HG03025 (cell line): ENCODE results near the gene GAB1.
"Not testable (repeated sequence)": the region's sequence is repeated elsewhere in the genome, so short reads cannot be mapped to it uniquely, and the experiment has no call there.

Source experiments
- ATAC-seq: cut with Tn5 transposase; IDR thresholded peaks from one replicate; pipeline ENCODE4 v1.9.1; 2021; ENCODE audit warnings: mild to moderate bottlenecking, moderate library complexity; ENCODE audit not compliant: unreplicated experiment, low FRiP score

The GAB1 gene

DNA sequence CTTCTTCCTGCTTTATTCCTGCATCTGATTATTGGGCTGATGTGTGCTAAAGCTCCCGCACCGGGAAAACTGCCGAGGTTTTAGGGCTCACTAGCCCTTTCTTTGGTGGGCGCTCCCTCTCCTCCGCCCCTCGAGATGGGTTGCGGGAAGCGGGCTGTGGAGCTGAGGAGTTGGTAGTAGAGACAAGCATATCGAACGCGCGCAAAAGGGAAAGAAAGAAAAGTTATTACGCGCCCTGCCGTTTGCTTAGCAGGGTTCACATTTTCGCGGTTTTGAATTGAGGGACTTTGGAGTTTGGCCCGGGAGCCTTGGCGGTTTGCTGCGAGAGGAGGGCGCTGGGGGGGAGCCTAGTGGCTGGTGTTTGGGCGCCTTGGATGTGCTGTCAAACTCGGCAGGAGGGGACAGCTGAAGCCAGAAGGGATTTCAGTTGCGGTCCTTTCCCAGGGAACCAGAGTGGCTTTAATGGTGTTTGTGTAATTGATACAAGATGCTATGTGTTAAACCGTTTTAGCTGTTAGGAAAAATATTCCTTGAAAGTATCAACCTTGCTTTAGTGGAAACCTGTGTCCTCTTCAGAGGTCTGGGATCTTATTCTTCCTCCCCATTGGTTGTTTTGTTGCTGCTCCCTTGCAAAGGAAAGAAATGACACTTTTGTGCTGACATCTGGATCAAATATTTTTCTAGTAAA is 1.1 kb downstream of the GAB1 start:
- no peak for ATAC-seq

GRCh38 chr4:143338313-143338712 is 1.6 kb downstream of the GAB1 start:
- ATAC-seq = no peak

DNA sequence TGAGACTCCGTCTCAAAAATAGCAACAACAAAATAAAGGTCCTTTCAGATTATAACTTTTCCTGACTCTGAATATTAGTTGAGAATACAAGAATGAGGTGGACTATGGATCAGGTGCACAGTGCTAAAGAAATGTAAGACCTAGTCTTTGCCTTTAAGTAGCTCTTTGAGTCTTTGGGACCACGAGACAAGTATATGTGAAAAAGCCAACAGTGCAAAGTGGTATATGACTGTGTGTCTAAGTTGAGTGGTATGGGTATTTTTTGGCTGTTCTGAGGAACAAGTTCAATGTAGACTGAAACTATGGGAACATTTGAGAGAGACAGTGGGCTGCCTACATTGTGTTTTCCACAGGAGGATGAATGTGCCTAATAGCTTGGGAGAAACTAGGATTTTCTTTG is 2.8 kb downstream of the GAB1 start:
- no peak for ATAC-seq

DNA sequence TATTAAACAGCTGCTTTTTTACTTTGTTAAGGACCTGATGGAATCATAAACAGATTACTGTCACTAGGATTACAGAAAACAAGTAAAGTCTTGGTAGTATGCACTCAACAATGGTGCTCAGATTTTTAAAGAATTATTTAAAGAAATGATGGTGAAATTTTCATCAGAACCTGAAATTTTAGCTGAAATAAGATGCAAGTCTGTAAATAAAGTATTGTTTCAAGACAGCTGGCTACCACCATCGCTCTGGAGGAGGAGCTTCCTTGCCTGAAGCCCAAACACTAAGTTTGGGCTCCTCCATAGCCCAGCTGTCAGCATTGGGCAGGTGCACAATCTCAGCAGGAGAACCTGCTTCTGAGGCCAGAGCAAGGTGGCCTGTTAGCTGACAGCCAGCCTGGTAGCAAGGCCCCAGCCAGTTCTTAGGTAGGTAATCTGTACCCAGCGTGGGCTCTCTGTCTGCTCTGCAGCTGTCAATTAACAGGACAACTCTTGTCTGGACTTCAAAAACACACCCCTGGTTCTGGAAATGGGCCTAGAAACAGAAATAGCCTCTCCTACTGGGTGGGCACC is 4.6 kb downstream of the GAB1 start:
- no peak for ATAC-seq

- ATAC-seq = no peak
Observed at GRCh38 chr4:143343276-143343831, 6.7 kb downstream of the GAB1 start.

DNA sequence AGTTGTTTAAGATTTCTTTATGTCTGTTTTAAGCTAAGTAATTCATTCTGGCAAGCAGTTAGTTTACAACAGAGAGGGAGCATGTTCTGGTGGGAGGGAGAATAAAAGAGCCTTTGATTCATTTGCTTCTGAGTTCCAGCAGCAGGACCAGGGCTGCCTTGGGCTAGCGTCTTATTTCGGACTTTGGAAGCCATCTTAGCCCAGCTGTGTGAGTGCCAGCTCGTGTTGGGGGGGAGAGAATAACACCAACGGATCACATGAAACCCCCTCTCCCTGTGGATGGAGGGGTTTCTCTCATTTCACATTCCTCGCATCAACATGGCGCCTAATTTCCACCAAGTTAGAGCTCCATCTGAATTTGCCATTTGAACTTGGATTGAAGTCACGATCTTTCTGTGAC is 7.4 kb downstream of the GAB1 start:
- ATAC-seq = no peak

- no peak for ATAC-seq
Observed at GRCh38 chr4:143344774-143345173, 8.1 kb downstream of the GAB1 start.

DNA sequence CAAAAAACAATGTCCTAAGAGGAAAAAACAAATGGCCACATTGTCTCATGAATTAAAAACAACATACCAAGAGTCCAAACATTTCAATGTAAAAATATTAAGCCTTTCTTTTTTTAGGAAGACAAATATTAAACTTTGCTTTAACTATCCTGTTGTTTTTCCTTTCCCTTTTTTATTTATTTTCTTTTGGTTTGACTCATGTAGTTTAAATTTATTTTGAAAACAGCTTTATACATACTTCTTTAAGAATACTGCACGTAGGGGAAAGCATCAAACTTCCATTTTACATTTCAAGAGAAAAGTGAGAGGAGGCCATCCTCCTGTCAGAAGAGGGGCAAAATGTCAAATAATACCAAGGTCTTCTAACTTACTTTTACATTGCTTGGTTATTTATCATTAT is 8.7 kb downstream of the GAB1 start:
- no peak for ATAC-seq

DNA sequence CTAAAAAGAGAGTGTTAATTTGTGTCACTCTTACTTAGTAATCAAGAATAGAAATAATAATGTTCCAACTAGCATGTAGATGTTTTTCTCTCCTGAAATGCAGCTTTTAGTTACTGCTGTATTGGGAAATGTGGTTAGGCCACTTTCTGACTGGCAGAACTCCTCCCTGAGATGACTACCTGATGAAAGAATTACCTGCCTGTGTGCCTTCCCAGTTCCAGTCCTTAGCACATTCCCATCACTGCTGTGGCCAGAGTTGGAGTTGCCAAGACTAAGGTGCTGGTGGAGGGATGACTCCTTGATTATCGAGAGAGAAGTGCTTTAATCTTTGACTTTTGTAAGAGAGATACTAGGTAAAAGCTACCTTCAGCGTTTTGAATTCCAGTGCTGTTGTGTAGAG is 9.5 kb downstream of the GAB1 start:
- no peak for ATAC-seq

- ATAC-seq = no peak
Observed at GRCh38 chr4:143347484-143348111, 10.9 kb downstream of the GAB1 start.

DNA sequence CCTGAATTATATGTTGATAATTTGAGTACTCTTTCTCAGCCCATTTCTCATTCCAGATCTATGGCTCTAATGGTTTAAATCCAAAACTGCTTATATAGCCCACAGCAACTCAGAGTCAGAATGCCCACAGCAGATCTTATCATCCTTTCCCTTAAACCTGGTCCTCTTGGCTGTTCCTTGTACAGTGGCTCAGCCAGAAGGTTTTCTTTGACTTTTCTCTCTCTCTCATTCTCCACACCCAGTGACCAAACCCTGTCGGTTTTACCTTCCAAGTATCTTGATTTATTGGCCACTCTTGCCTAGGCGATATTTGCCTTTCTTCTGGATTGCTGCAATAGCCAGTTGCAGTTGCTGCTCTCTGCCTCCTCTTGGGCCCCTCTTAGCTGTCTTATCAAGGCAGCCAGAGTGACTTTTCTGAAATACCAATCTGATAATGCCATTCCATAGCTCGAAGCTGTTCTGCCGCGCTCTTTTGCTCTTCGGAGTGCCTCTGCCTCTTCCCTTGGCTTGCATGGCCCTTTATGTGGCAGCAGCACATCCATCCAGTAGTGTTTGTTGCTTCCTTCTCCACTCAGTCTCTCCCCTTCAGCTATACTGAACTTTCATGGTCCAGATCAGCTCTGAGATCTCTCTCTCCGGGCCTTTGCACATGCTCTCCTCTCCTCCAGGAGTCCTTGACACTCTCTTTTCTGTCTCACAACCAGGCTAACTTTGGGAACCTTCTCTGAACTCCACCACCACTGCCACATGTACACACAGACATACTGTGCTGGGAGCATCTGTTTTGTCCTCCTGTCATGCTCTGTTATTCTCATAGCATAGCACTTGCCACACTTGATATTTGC is 11.8 kb downstream of the GAB1 start:
- no peak for ATAC-seq

DNA sequence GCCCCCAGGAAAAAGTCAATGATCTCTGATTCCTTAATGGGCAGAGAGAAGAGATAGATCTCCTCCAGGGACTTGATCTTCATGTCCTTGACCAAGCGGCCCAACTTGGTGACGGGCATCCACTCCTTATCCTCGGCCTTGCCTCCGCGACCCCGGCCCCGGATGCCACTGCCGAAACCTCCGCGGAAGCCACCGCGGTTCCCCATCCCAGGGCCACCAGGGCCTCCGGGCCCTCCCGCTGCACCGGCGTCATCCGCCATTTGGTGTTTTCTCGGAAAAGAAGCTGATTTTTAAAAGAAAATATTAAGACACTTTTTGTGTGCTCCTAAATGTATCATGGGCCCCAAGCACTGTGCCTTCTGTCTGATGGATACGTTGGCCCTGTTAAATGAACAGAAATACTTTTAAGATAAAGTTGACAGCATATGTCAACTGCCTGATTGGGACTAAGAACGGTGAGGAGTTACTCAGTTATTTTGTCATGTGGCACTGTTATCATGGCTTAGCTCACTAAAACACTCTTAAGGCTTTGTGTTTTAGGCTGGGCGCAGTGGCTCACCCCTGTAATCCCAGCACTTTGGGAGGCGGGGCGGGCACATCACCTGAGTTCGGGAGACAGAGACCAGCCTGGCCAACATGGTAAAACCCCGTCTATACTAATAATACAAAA is 13.3 kb downstream of the GAB1 start:
- ATAC-seq = not testable (repeated sequence)

- no peak for ATAC-seq
Observed at GRCh38 chr4:143351149-143351691, 14.5 kb downstream of the GAB1 start.

DNA sequence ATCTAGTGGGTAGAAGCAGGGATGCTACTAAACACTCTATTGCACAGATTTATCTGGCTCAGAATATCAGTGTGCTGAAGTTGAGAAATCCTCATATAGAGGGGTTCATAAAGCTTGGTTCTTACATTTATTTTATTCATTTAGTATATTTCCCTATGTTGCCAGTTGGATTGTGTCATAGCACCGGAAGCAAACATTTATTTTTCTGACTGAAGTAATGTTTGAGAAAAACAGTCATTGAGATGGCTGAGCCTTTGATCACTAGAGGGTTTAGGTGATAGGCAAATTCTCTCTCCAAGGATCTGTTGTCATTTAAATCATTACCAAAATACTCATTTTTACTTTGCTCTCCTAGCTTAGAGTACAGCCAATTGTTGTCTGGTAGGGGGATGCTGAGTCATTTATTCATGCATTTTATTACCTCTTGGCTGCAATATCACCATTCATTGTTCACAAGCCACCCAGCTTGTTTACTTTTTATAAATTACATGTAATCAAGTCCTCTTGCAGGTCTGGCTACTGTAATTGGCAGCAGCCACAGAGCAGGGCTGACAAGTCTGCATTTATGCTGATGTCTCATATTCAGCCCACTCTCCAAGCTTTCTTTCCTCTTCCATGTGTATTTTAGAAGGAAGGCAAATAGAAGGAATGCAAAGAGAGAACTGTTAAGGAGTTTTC is 15.2 kb downstream of the GAB1 start:
- ATAC-seq = no peak

GRCh38 chr4:143352720-143353119 is 16.0 kb downstream of the GAB1 start:
- ATAC-seq = no peak

DNA sequence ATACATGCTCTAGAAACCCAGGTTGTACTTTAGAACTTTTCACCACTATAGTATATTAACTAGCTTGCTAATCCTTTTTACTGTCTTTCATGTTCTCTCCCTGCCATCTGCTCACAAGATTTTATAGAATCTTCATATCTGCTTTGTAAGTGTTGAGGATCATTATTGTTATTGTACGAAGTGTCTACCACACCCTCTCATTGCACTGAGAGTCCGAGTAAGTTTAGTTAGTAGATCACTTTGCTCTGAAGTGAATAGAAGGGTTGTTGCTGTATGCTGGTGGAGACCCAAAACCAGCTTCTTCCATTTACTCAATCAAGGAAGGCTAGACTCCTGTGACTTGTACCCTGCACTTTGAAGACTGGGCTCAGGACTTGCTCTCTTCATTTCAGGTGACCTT is 17.1 kb downstream of the GAB1 start:
- ATAC-seq = no peak

GRCh38 chr4:143354990-143355389 is 18.3 kb downstream of the GAB1 start:
- no peak for ATAC-seq

GRCh38 chr4:143355540-143356217 is 19.0 kb downstream of the GAB1 start:
- ATAC-seq = no peak

GRCh38 chr4:143356493-143356892 is 19.8 kb downstream of the GAB1 start:
- no peak for ATAC-seq
